Ovary (tissue), 3 donors: Measurements from ENCODE around the gene MED8.

Experiments
- CTCF ChIP-seq, 3 donors: fragments of 450-650 bp in 2 of 3; fragments of 200-600 bp in 1 of 3; IDR thresholded peaks; one replicate each; pipeline versions ENCODE4 v1.5.1 to v1.8.0; 2016 to 2022; ENCODE audit warnings: antibody characterized with exemption in 3 of 3, mild to moderate bottlenecking in 1 of 3
- EP300 ChIP-seq: sonication (generic); formaldehyde crosslinking; IDR thresholded peaks from one replicate; pipeline ENCODE4 v1.6.1; 2017; ENCODE audit warnings: antibody characterized with exemption
- POLR2A ChIP-seq: fragments of 450-650 bp; IDR thresholded peaks from one replicate; pipeline ENCODE4 v1.6.1; 2017; ENCODE audit warnings: antibody characterized with exemption, mild to moderate bottlenecking, moderate library complexity
- donor health status: DM: no; HTN: no; CAD: no.

GRCh38 chr1:43425045-43425444 lies 35.4 kb upstream of the MED8 start:
- TF ChIP-seq POLR2A (no peak), CTCF (IDR thresholded peaks at IDR 0.05) (no peak), EP300 (no peak)
